GM18526 (cell line): ENCODE measurements around the gene DHRSX.

ENCODE experiments used
- POLR2A ChIP-seq: IDR thresholded peaks from 3 replicates; pipeline ENCODE4 v1.6.1; 2011; ENCODE audit not compliant: insufficient read length; ENCODE audit errors: extremely low read depth

DHRSX gene

DNA sequence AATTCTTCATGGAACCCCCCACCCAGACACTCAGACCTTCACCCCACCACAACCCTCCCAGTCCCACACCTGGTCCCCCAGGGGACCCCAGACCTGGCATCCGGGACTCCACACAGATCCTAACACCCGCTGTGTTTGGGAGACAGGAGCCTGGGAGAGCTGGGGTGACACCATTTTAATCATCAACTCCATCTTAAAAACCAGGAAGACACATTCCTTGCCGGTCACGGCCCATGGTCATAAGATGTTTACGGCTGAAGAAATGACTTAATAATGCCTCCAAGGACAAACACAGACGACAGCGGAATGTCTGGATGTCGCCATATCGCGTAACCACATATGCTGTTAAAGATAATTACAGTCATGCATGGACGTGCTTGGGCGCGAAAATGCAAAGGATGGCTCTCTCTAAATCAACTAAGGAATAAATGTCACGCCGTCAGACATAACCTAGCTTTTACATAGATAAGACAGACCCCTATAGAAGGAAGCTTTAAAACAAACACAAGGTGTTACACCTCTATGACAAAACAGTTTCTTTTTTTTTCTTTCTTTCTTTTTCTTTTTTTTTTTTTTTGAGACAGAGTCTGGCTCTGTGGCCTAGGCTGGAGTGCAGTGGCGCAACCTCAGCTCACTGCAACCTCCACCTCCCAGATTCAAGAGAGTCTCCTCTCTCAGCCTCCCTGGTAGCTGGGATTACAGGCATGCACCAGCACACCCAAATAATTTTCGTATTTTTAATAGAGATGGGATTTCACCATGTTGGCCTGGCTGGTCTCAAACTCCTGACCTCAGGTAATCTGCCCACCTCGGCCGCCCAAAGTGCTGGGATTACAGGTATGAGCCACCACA, 2.1 kb upstream of the DHRSX start:
- TF ChIP-seq POLR2A = no peak

DNA sequence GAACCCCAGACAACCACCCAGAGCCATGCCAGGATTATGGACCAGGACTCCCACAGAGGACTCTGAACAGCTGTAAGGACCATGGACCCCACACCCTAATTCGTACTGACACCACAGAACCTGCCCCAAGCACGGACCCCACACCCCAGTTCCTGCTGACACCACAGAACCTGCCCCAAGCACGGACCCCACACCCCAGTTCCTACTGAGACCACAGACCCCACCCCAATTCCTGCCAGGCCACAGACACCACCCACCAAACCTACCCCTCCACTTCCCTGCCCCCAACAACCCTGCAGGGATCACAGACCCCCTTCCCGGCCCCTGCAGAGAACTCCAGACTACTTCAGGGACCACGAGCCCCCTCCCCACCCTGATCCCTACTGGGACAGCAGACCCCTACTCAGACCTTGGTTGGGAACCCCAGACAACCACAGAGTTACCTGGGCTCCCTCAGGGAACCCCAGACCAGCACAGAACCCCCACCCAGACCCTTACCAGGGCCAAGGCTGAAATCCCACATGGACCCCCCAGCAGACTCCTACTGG, 1.4 kb upstream of the DHRSX start:
- TF ChIP-seq POLR2A = no peak

DNA sequence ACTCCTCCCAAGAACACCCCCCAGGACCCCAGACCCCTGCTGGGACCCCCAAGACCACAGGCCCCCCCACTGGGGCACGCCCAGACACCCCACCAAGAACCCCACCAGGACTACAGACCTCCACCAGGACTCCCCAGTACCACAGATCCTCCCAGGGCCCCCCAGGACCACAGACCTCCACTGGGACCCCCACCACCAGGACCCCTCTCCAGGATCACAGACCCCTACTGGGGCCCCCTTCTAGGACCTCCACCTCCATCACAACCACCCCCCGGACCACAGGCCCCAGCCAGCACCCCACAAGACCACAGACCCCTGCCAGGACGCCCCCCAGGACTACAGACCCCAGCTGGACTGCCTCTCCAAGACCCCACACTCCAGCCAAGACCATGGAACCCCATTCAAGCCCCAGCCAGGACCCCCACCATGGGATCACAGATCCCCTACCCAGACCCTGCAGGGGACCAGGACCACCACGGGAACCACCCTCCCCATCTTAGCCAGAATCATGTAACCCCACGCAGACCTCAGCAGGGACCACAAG, 855 bp upstream of the DHRSX start:
- no peak for TF ChIP-seq POLR2A

DNA sequence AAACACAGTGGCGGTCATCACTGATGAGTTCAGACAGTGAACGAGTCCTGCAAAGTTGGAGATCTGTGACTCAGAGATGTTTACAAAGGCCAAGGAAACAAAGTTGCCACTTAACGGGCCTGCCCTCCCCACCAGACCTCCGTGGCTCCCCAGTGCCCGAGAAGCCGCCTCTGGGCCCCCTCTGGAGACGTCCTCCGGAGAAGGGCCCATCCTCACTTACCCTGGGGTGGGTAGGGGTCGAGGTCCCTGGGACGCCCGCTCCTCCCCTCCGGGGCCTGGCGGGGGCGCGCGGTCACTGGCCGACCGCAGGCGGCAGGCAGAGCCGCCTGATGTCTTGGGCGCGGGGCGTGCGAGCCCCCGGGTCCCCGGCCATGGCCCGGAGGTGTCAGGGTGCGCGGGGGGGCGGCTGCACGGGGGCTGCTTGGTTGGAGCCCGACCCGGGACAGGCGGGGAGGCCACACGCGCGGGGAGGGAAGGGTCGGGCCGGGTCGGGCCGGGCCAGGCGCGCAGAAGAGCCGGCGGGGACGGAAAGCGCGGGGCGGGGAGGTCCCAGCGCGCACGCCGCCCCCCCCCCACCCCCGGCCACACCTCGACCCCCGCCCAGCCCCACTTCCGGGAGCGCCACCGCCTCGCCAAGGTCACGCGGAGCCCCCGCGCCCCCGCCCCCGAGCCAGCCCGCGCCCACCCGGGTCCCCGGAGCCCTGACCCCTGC, 529 bp downstream of the DHRSX start:
- no peak for TF ChIP-seq POLR2A

DNA sequence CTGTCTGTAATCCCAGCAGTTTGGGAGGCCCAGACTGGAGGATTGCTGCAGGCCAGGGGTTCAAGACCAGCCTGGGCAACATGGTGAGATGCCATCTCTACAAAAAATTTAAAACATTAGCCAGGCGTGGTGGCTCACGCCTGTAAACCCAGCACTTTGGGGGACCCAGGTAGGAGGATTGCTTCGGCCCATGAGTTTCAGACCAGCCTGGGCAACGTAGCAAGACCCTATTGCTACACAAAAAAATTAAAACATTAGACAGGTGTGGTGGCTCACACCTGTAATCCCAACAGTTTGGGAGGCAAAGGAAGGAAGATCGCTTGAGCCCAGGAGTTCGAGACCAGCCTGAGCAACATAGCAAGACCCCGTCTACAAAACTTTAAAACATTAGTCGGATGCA, 1.3 kb downstream of the DHRSX start:
- no peak for TF ChIP-seq POLR2A

DNA sequence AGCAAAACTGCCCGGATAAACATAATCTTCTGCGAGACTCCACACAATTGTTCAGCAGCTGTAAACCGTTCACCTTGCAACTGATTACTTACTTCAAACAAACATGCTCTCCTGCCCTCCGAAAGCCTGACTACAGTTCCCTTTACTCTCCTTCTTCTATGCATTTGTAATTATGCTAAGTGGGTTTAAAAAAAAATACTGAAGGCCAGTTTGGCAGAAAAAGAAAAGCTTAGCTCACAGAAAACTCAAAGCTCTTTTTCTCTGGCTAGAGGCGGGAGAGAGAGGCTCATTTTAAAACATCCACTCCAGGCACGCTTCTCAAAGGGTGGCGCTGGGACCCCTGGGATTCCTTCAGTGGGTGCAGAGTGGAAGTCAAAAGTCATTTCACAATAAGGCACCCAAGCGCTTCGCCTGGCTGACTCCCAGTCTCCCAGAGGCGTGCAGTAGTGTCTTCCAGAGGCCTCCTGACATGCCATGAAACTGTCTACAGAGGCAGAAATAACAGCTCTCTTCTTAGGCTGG, 1.9 kb downstream of the DHRSX start:
- TF ChIP-seq POLR2A = no peak

DNA sequence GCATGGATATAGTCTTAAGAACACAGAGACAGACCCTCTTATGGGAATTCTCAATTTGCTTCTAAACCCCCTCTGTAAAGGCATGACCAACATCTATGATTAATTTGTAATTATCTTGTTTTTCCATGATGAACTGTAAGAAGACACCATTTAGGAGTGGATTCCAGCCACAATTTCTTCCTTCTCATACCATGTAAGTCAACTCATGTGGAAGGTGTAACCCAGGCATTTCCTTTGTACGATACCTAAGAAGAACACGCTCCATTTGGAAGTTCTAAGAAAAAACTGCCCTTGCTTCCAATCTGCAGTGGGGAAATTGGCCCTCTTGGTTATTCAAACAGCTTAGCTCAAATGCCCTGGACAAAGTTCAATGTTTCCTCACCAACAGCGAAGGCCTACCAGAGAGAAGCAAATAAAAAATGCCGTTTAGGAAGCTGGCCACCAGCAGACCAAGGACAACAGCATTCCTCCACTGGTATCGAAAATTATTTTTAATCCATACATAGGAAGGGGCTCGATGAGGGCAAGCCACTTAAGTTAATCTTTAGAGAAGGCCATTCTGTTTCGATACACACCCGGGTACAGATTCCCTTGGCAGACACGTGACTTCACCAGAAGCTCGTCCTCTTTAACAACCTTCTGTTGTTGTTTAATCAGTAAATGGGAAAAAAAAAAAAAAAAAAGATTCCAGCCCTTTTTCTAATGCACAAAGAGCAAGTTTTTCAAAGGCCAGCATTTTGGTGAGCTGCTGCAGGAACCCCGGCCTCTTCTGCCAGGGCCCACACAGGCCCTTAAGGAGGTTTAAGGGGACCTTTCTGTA, 2.6 kb downstream of the DHRSX start:
- TF ChIP-seq POLR2A = no peak

DNA sequence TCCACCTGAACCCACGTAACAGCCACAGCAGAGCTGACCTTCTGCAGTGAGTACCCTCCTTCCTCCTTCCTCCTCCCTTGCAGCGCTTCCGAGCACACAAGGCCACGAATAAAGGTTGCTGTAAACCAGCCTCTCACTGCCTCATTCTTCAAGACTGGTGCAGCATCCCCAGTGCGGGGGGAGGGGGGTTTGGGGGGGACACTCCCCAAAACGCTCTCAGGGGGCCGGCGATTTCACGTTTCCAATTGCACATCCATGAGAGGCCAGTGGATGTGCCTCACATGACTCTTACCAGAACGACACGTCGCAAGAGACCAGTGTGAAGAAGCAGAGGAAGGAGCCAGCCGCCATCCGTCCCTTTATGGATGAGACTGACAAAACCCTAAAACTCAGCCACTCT, 5.2 kb downstream of the DHRSX start:
- TF ChIP-seq POLR2A = no peak

DNA sequence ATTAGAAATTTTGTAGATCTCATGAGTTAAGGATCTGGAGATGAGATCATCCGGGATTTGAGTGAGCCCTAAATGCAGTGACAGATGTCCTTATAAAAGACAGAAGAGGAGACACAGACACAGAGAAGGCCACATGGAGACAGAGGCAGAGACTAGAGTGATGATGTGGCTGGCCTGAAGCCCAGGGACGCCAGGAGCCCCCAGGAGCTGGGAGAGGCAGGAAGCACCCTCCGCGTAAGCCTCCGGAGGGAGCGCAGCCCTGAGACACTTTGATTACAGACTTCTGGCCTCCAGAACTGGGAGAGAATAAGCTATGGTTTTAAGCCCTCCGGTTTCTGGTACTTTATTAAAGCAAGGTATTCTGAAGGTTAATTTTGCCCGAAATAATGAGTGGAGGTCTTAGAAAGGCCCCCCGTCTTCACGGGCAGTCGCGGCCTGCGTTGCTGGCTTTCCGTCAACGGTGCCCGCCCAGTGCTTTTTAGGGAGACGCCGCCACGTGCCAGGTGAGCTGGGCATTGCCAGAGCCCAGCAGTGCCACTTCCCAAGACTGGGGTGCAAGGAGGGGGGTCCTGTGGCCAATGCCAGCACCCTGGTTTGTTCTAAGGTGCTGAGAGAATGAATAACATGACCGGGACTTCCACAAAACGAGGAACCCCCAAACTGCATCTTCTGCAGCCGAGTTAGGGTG, 8.1 kb downstream of the DHRSX start:
- TF ChIP-seq POLR2A = no peak

DNA sequence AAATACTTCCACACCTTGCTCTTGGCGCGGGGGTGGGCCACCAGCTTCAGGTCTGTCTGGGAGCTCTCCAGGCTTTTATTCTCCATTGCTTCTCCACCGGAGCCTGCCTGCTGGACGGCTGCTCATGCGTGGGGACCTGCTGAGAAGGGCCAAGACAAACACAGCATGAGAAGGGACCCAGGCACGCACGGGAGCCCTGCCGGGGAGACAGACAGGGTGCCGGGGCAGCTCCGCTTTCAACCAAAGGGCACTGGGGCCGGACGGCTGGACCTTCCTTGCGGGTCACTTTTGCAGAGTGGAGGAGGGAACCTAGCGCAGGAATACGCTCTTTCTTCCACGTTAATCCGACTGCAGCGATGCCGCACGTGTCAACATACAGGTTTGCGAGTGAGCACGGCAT, 10.1 kb downstream of the DHRSX start:
- no peak for TF ChIP-seq POLR2A

DNA sequence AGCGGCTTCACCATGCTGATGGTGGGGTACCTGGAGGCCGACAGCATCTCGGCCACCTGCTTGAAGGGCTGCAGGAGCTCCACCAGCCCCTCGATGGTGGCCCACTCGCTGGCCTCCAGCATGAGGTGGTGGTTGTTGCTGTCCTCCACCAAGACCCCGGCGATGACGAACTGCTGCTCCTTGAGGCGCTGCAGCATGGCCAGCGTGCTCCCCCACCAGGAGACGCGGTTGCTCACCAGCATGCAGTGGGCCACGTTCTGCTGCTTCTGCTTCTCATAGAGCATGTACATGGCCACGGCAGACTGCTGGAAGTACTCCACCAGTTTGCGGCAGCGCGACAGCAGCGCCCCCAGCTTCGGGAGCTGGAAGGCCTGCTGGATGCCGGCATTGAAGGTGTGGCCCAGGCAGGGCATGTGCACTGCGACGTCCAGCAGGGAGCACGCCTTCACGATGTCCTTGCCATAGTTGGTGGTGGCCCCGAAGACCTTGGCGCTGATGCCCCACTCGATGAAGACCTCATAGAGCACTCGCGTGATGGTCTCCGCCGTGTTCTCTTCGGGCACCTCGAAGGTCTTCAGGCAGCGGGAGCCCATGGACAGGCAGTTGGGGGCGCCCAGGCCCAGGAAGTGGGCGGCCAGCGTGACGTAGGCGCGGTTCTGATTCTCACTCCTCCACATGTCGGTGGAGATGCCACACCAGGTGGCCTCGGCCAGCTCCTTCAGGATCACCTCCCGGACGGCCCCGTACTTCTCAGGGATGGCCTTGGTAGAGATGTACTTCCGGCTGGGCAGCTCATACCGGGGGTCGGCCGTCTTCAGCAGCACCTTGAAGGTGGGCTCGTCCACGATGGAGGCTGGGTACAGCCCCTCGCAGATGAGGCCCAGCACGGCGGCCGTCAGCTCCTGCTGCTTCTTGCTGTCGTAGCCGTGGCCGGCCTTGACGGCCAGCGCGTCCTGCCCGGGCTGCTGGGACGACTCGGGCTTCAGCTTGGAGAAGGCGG, 11.0 kb downstream of the DHRSX start:
- TF ChIP-seq POLR2A = no peak

DNA sequence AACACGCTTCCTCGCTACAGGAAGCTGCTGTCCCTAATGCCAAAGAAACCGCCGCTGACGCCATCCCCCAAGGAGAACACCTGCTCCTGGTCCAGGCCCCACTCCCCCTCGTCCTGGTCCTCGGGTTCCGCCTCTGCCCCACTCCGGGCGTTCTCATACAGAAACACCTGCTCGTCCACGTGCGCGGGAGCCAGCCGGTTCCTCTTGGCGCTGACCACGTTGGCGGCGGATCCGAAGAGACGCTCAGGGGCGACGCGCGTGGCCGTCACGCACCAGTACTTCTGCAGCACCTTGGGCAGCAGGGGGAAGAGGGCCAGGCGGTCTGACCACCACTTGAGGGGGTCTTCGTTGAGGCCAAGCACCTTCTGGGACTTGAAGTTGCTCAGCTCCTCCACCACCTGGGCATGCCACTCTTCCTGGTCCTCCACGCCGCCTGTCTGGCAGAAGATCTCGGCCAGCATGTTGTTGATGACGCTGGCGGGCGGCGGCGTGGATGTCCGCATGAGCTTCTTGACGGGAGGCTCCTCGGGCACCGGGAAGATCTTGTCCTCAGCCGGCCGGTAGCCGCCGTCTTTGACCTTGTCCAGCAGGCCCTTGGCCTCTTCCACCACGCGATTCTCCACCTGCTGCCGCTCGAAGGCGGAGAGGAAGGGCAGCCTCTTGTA, 12.0 kb downstream of the DHRSX start:
- no peak for TF ChIP-seq POLR2A

DNA sequence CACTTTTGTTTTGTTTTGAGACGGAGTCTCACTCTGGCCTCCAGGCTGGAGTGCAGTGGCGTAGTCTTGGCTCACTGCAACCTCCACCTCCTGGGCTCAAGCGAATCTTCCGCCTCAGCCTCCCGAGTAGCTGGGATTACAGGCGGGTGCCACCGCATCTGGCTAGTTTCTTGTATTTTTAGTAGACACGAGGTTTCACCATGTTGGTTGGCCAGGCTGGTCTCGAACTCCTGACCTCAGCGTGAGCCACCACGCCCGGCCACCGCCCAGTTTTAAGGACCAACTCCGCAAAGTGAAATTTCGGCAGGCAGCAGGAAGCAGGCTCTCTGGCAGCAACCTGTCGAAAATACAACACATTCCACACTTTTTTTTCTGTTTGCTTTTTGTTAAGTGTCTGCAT, 13.4 kb downstream of the DHRSX start:
- TF ChIP-seq POLR2A = no peak
